VCaP (cell line): ENCODE data around the gene RBFA.

Experiments used
- H3K27ac ChIP-seq: fragments of 450-650 bp; 2 replicates; pipeline ENCODE4 v1.5.1; 2017
- TF ChIP-seq, protein P1 (sequence below): fragments of 450-650 bp; conservative IDR thresholded peaks from 2 replicates; pipeline ENCODE4 v1.5.1; 2017; ENCODE audit warnings: mild to moderate bottlenecking, moderate library complexity

The RBFA gene

DNA sequence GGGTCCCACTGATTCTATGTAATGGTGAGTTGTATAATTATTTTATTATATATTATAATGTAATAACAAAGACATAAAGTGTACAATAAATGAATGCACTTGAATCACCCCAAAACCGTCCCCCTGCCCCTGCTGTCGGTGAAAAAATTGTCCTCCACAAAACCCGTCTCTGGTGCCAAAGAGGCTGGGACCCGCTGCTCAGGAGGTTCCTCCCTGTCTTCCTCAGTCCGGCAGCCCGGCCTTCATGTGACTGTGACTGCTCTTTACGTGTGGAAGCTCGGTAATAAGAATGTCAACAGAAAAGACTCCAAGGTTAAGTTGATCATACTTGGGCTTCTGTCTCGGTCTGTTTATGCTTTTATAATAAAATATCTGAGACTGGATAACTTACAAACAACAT, 42.1 kb downstream of the RBFA start:
- TF ChIP-seq, protein P1, sequence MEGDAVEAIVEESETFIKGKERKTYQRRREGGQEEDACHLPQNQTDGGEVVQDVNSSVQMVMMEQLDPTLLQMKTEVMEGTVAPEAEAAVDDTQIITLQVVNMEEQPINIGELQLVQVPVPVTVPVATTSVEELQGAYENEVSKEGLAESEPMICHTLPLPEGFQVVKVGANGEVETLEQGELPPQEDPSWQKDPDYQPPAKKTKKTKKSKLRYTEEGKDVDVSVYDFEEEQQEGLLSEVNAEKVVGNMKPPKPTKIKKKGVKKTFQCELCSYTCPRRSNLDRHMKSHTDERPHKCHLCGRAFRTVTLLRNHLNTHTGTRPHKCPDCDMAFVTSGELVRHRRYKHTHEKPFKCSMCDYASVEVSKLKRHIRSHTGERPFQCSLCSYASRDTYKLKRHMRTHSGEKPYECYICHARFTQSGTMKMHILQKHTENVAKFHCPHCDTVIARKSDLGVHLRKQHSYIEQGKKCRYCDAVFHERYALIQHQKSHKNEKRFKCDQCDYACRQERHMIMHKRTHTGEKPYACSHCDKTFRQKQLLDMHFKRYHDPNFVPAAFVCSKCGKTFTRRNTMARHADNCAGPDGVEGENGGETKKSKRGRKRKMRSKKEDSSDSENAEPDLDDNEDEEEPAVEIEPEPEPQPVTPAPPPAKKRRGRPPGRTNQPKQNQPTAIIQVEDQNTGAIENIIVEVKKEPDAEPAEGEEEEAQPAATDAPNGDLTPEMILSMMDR = no peak
- H3K27ac ChIP-seq = no peak overlapping the region

DNA sequence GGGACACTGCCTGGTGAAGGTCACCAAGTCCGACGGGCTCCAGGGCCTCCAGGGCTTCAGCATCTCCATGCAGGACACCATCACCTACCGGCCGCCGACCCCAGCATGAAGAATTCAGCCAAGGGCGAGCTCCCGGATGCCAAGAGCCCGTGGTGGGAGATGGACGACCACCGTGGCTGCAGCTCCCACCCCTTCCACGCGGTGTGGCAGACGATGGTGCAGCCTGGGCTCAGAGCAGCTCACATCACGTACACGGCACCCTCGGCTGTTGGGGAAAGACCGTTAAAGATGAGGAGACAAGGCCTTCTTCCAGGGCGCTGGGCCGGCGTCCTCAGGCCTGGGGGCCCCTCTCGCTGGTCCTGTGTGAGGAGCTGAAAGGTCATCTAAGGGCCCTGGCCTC, 43.6 kb downstream of the RBFA start:
- TF ChIP-seq, protein P1 = no peak
- H3K27ac ChIP-seq = no peak overlapping the region
